Measurements from ENCODE around the gene DDC.
"Not testable (repeated sequence)": the region's sequence is repeated elsewhere in the genome, so short reads cannot be mapped to it uniquely, and the experiment has no call there.

The DDC gene

DNA sequence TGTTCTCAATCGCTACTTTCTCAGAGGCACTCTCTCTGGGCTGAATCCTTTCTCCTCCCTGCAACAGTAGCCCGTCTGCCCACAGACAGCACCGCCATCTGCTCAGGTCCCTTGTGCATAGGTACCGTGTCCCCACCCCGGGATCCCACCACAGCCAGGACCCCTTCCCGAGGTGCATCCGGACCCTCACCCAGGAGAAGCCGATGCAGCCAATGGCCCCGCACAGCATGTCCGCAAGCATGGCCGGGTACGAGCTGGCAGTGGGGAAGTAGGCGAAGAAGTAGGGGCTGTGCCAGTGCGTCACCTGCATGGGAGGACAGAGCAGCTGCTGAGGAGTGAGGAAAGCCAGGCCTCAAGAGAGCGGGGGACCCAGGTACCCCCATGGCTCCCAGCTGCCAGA lies 25.5 kb downstream of the DDC start:
- WGBS, 2 experiments (ENCODE audit: insufficient coverage in 2 of 2), result 91 to 95% methylated on average over 14 to 15 of the region's 15 CpGs
- Histone ChIP-seq H3K36me3 (ENCODE audit: control insufficient read depth, insufficient read depth, low read length) (no peaks in the 10 kb centered on the region), H3K27ac (ENCODE audit: low read depth, low read length, severe bottlenecking) (no peak overlapping the region), H3K9me3 (ENCODE audit: control insufficient read depth, low read length) (no peaks in the 10 kb centered on the region), H3K4me1 (ENCODE audit: control insufficient read depth, insufficient read depth, low read length, poor library complexity, severe bottlenecking) (peaks cover 12% of the 10 kb centered on the region), H3K4me3 (ENCODE audit: extremely low read depth, insufficient read depth, low read length, poor library complexity, severe bottlenecking) (no peak overlapping the region)

DNA sequence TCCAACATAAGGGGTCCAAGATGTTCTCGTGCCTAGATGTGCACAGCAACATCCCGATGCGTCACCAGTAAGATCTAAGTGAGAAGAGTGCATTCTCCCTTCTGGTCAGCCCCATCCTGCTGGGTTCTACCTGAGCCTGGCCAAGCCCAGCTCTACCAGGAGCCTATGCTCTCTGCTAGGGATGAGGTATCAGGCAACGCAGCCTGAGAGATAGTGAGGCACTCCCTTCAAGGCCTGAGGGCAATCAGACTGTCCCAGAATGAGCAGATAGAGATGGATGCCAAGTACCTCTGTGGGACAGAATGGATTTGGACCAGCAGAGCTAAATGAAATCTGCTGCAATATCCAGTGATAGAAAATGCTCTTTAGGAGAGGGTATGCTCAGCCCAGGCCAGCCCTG lies 26.7 kb downstream of the DDC start:
- H3K36me3 ChIP-seq (ENCODE audit: control insufficient read depth, insufficient read depth, low read length), result no peaks in the 10 kb centered on the region
- 93 to 94% methylated on average over 4 of the region's 4 CpGs for WGBS, 2 experiments (ENCODE audit: insufficient coverage in 2 of 2)
- no peak overlapping the region for H3K4me3 ChIP-seq (ENCODE audit: extremely low read depth, insufficient read depth, low read length, poor library complexity, severe bottlenecking)
- H3K4me1 ChIP-seq (ENCODE audit: control insufficient read depth, insufficient read depth, low read length, poor library complexity, severe bottlenecking), result peaks cover 16% of the 10 kb centered on the region
- peaks cover 7% of the 10 kb centered on the region for H3K9me3 ChIP-seq (ENCODE audit: control insufficient read depth, low read length)
- no peak overlapping the region for H3K27ac ChIP-seq (ENCODE audit: low read depth, low read length, severe bottlenecking)

GRCh38 chr7:50537417-50537816 lies 27.8 kb downstream of the DDC start:
- Histone ChIP-seq H3K27ac (ENCODE audit: low read depth, low read length, severe bottlenecking) (no peak overlapping the region), H3K9me3 (ENCODE audit: control insufficient read depth, low read length) (peaks cover 7% of the 10 kb centered on the region), H3K36me3 (ENCODE audit: control insufficient read depth, insufficient read depth, low read length) (no peaks in the 10 kb centered on the region), H3K4me3 (ENCODE audit: extremely low read depth, insufficient read depth, low read length, poor library complexity, severe bottlenecking) (no peak overlapping the region), H3K4me1 (ENCODE audit: control insufficient read depth, insufficient read depth, low read length, poor library complexity, severe bottlenecking) (peaks cover 16% of the 10 kb centered on the region)
- WGBS, 2 experiments (ENCODE audit: insufficient coverage in 2 of 2), result 89 to 93% methylated on average over 8 of the region's 8 CpGs

GRCh38 chr7:50535291-50535711 lies 29.9 kb downstream of the DDC start:
- not testable (repeated sequence) for H3K36me3 ChIP-seq (ENCODE audit: control insufficient read depth, insufficient read depth, low read length); H3K4me3 ChIP-seq (ENCODE audit: extremely low read depth, insufficient read depth, low read length, poor library complexity, severe bottlenecking); H3K9me3 ChIP-seq (ENCODE audit: control insufficient read depth, low read length)
- 85 to 97% methylated on average over 4 to 5 of the region's 7 CpGs for WGBS, 2 experiments (ENCODE audit: insufficient coverage in 2 of 2)
- peaks cover 16% of the 10 kb centered on the region for H3K4me1 ChIP-seq (ENCODE audit: control insufficient read depth, insufficient read depth, low read length, poor library complexity, severe bottlenecking)
- peak overlapping the region; percentile 69 for H3K27ac ChIP-seq (ENCODE audit: low read depth, low read length, severe bottlenecking)

DNA sequence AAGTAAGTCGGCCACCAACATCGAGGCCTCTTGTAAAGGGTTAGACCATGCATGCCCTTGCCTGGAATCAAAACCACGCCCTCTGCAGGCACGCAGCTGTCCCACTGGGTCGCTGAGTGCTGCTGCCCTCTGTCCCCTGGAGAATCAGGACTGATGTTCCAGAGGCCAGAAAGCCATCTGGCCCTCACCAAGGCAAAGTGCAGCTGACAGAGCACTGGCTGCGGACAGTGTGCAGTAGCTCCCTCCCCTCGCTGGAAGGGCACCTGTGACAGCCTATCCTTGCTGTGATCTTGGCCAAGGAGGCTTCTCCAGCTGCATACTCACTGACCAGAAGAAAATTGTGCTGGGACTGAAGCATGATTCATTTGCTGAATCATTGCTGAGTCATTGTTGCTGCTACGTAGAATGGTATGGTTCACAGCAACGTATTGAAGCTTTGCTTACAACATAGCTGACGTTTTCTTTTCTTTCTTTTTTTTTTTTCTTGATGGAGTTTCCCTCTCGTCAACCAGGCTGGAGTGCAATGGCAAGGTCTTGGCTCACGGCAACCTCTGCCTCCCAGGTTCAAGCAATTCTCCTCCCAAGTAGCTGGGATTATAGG lies 30.4 kb downstream of the DDC start:
- Histone ChIP-seq H3K4me1 (ENCODE audit: control insufficient read depth, insufficient read depth, low read length, poor library complexity, severe bottlenecking) (peaks cover 16% of the 10 kb centered on the region), H3K27ac (ENCODE audit: low read depth, low read length, severe bottlenecking) (peak overlapping the region; percentile 69), H3K36me3 (ENCODE audit: control insufficient read depth, insufficient read depth, low read length) (no peaks in the 10 kb centered on the region), H3K4me3 (ENCODE audit: extremely low read depth, insufficient read depth, low read length, poor library complexity, severe bottlenecking) (no peak overlapping the region), H3K9me3 (ENCODE audit: control insufficient read depth, low read length) (peaks cover 7% of the 10 kb centered on the region)
- 79 to 82% methylated on average over 6 to 9 of the region's 12 CpGs for WGBS, 2 experiments (ENCODE audit: insufficient coverage in 2 of 2)

- H3K4me1 ChIP-seq (ENCODE audit: control insufficient read depth, insufficient read depth, low read length, poor library complexity, severe bottlenecking), result peaks cover 16% of the 10 kb centered on the region
- 84 to 100% methylated on average over 3 of the region's 3 CpGs for WGBS, 2 experiments (ENCODE audit: insufficient coverage in 2 of 2)
- H3K36me3 ChIP-seq (ENCODE audit: control insufficient read depth, insufficient read depth, low read length), result no peaks in the 10 kb centered on the region
- no peak overlapping the region for H3K4me3 ChIP-seq (ENCODE audit: extremely low read depth, insufficient read depth, low read length, poor library complexity, severe bottlenecking)
- H3K9me3 ChIP-seq (ENCODE audit: control insufficient read depth, low read length), result peaks cover 7% of the 10 kb centered on the region
- H3K27ac ChIP-seq (ENCODE audit: low read depth, low read length, severe bottlenecking), result no peak overlapping the region
Measured at GRCh38 chr7:50533866-50534265, 31.3 kb downstream of the DDC start.

DNA sequence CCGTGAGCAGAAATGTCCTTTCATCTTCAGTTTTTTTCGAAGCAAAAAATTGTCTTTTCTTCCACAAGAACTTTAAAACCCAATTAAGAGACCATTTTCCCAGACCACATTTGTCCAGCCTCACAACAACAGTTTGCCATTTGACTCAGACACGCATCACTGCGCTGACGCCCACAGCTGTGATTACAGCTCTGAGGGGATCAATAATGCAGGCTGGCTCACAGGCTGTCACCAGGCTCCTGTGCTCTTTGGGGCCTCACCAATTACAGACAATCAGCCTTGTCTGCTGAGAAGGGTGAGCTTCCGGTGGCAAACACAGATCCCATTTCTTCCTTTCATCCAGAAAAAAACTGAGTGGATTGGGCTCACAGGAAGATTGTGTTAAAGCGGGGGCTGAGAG lies 33.3 kb downstream of the DDC start:
- H3K4me1 ChIP-seq (ENCODE audit: control insufficient read depth, insufficient read depth, low read length, poor library complexity, severe bottlenecking), result peaks cover 16% of the 10 kb centered on the region
- WGBS, 2 experiments (ENCODE audit: insufficient coverage in 2 of 2), result 87 to 90% methylated on average over 5 to 6 of the region's 7 CpGs
- H3K27ac ChIP-seq (ENCODE audit: low read depth, low read length, severe bottlenecking), result peak overlapping the region; percentile 71
- peaks cover 7% of the 10 kb centered on the region for H3K9me3 ChIP-seq (ENCODE audit: control insufficient read depth, low read length)
- H3K4me3 ChIP-seq (ENCODE audit: extremely low read depth, insufficient read depth, low read length, poor library complexity, severe bottlenecking), result no peak overlapping the region
- H3K36me3 ChIP-seq (ENCODE audit: control insufficient read depth, insufficient read depth, low read length), result no peaks in the 10 kb centered on the region

GRCh38 chr7:50531401-50531911 lies 33.7 kb downstream of the DDC start:
- Histone ChIP-seq H3K36me3 (ENCODE audit: control insufficient read depth, insufficient read depth, low read length) (no peaks in the 10 kb centered on the region), H3K4me1 (ENCODE audit: control insufficient read depth, insufficient read depth, low read length, poor library complexity, severe bottlenecking) (peaks cover 16% of the 10 kb centered on the region), H3K4me3 (ENCODE audit: extremely low read depth, insufficient read depth, low read length, poor library complexity, severe bottlenecking) (no peak overlapping the region), H3K9me3 (ENCODE audit: control insufficient read depth, low read length) (peaks cover 7% of the 10 kb centered on the region), H3K27ac (ENCODE audit: low read depth, low read length, severe bottlenecking) (peak overlapping the region; percentile 71)
- WGBS, 2 experiments (ENCODE audit: insufficient coverage in 2 of 2), result 66 to 71% methylated on average over 9 to 12 of the region's 12 CpGs

- WGBS, 2 experiments (ENCODE audit: insufficient coverage in 2 of 2), result no CpG with 5 or more reads among the region's 1 CpG
- H3K36me3 ChIP-seq (ENCODE audit: control insufficient read depth, insufficient read depth, low read length), result no peaks in the 10 kb centered on the region
- no peak overlapping the region for H3K4me3 ChIP-seq (ENCODE audit: extremely low read depth, insufficient read depth, low read length, poor library complexity, severe bottlenecking)
- H3K27ac ChIP-seq (ENCODE audit: low read depth, low read length, severe bottlenecking), result no peak overlapping the region
- H3K4me1 ChIP-seq (ENCODE audit: control insufficient read depth, insufficient read depth, low read length, poor library complexity, severe bottlenecking), result peaks cover 12% of the 10 kb centered on the region
- peaks cover 7% of the 10 kb centered on the region for H3K9me3 ChIP-seq (ENCODE audit: control insufficient read depth, low read length)
Measured at GRCh38 chr7:50530766-50531165, 34.4 kb downstream of the DDC start.

DNA sequence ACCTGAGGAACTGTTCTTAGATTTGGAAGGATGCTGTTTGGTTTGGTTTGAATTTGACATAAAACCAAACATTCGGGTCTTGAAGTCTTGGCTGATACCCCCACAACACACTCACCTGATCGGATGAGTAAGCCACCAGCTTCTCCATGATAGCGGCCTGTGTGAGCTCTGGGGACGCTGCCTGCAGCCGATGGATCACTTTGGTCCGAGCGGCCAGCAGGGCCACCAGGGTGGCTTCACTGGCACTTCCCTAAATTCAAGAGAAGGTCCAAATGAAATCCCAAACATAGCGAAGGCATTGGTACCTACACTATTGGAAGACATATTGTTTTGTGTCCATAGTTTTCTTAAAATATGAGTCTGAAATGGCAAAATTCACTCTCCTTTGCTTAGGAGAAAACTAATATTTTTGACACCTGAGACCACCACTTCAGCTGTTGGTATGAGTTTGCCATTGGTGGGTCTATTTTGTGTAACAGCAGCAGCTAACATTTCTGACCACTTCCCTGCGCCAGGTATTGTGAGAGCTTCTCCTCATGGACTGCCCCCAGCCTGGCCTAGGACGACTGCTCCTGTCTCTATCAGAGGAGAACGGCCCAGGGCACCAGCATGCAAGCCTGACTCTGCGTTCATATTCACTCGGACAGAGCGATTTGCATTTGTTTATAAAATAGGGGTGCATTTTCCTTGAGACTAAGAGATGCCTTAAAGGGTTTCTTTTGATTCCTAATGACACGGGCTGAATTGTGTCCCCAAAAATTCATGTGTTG lies 35.9 kb downstream of the DDC start:
- WGBS, 2 experiments (ENCODE audit: insufficient coverage in 2 of 2), result 85 to 88% methylated on average over 14 to 15 of the region's 15 CpGs

More for the DNA sequence above, 35.9 kb downstream of the DDC start:
- Histone ChIP-seq H3K27ac (ENCODE audit: low read depth, low read length, severe bottlenecking) (no peak overlapping the region), H3K36me3 (ENCODE audit: control insufficient read depth, insufficient read depth, low read length) (no peaks in the 10 kb centered on the region), H3K9me3 (ENCODE audit: control insufficient read depth, low read length) (peaks cover 7% of the 10 kb centered on the region), H3K4me1 (ENCODE audit: control insufficient read depth, insufficient read depth, low read length, poor library complexity, severe bottlenecking) (no peaks in the 10 kb centered on the region), H3K4me3 (ENCODE audit: extremely low read depth, insufficient read depth, low read length, poor library complexity, severe bottlenecking) (no peak overlapping the region)
